Heart left ventricle (tissue), 16 donors: ENCODE measurements around the gene TBCD. TPM values are rescaled to one million over a fixed set of nuclear protein-coding genes. Genes with fewer than 3 reads are reported as not detected.
A peak's percentile ranks its signal among the peaks of the same experiment; 100 is the strongest.

ENCODE experiments used
- ATAC-seq, 4 donors: fragments of 200-7000 bp; cut with Tn5 transposase; one replicate each; pipeline ENCODE4 v1.9.1; 2020 to 2022; ENCODE audit warnings: moderate library complexity in 4 of 4, mild to moderate bottlenecking in 3 of 4, moderate number of reproducible peaks in 1 of 4
- DNase-seq, 5 donors: peaks; one replicate each; pipeline ENCODE4 v3.0.0-alpha.2; 2020
- H3K27ac ChIP-seq, 12 donors: fragments of 200-600 bp; sonication (generic) in 4 of 12; one replicate each; pipeline versions ENCODE4 v1.5.0 to v1.8.0; 2016 to 2022; ENCODE audit warnings: mild to moderate bottlenecking in 2 of 12
- H3K27me3 ChIP-seq, 9 donors: fragments of 200-600 bp; sonication (generic) in 2 of 9; one replicate each; pipeline versions ENCODE4 v1.5.1 to v1.8.0; 2016 to 2022; ENCODE audit warnings: mild to moderate bottlenecking in 3 of 9
- H3K36me3 ChIP-seq, 9 donors: fragments of 200-600 bp; sonication (generic) in 2 of 9; one replicate each; pipeline versions ENCODE4 v1.5.0 to v1.8.0; 2018 to 2022; ENCODE audit warnings: mild to moderate bottlenecking in 2 of 9
- H3K4me1 ChIP-seq, 12 donors: fragments of 200-600 bp; sonication (generic) in 4 of 12; one replicate each; pipeline versions ENCODE4 v1.5.0 to v1.8.0; 2016 to 2022; ENCODE audit warnings: mild to moderate bottlenecking in 3 of 12
- H3K4me3 ChIP-seq, 12 donors: fragments of 200-600 bp; sonication (generic) in 4 of 12; one replicate each; pipeline versions ENCODE4 v1.5.0 to v1.8.0; 2017 to 2022; ENCODE audit warnings: mild to moderate bottlenecking in 9 of 12, moderate library complexity in 4 of 12
- H3K9me3 ChIP-seq, 12 donors: fragments of 200-600 bp; sonication (generic) in 4 of 12; one replicate each; pipeline versions ENCODE4 v1.5.0 to v1.8.0; 2016 to 2022; ENCODE audit warnings: mild to moderate bottlenecking in 1 of 12
- POLR2A ChIP-seq, 2 donors: fragments of 450-650 bp; IDR thresholded peaks; one replicate each; pipeline ENCODE4 v1.6.1; 2017; ENCODE audit warnings: antibody characterized with exemption in 2 of 2, mild to moderate bottlenecking in 2 of 2, moderate library complexity in 2 of 2
- WGBS, 4 donors: extraction: QIAGEN DNeasy Blood & Tissue Kit in 2 of 4; methylation state at CpG; one replicate each; pipeline versions ENCODE4 v1.1.5 to v1.1.7; 2013 to 2018; 5-methylcytosine and 5-hydroxymethylcytosine counted together
- intact Hi-C, 10 donors: fragments of 100-400 bp; cut with DNase I; formaldehyde crosslinking; loops; one replicate each; pipeline versions ENCODE4 v1.11.1 to v1.14.2; 2022
- polyA plus RNA-seq, 2 donors: library from polyadenylated mRNA; stranded (reverse); fragments of 200-250 nt; gene quantifications; one replicate each; pipeline ENCODE4 v1.2.3, GENCODE V29; 2013
- total RNA-seq, 9 donors: library from RNA; depleted of rRNA in 2 of 9; stranded (reverse); fragments of >200 nt in 2 of 9; fragmentation: NEBNext Ultra II Directional in 3 of 9; extraction: Animal tissue kit (Norgen Biotek cat#: 25700) in 3 of 9; gene quantifications; one replicate each; pipeline versions ENCODE4 v1.1.0 to v1.2.4, GENCODE V29; 2016 to 2023
- TF ChIP-seq, protein P1 (sequence below), 12 donors: fragments of 200-600 bp; sonication (generic) in 4 of 12; IDR thresholded peaks; one replicate each; pipeline versions ENCODE4 v1.5.0 to v1.8.0; 2018 to 2022; ENCODE audit warnings: antibody characterized with exemption in 12 of 12, mild to moderate bottlenecking in 5 of 12
- donor health status: ischemic (EF 13 %, LVEDD 7.1; RV severe dilation, severe dysfunction).
- donor health status: healthy with polysubstance abuse.
- donor health status: DM: no; HTN: yes; CAD: no.
- donor health status: DM: no; HTN: no; CAD: no.
- donor health status: ischemic (EF 25% LVEDD 6.9; RV normal size, moderate dysfunction).
- donor health status: ischemic (EF 25% LVEDD 5.7; RV mildly dilated, moderate dysfunction).
- donor health status: healthy.
- donor health status: DM: yes; HTN: yes; CAD: no.
- donor health status: ischemic (EF 35%, LVEDD 5.7; RV mildly dilated, moderate dysfunction).
- donor health status: nonischemic (EF 11% LVEDD 7.7; RV severe dilation, severe dysfunction).
- donor health status: DM: yes; HTN: yes; CAD: no.
- donor health status: PGD.
- donor health status: ischemic (EF 29% LVEDD 5.4; RV normal size, mild dysfunction).
- donor health status: nonischemic (EF 23%, LVEDD 6.1; RV moderate dilation, normal function).

TBCD gene
- total and polyA plus RNA-seq, 11 donors: 36.9 to 98.4 (median 58.5) TPM

DNA sequence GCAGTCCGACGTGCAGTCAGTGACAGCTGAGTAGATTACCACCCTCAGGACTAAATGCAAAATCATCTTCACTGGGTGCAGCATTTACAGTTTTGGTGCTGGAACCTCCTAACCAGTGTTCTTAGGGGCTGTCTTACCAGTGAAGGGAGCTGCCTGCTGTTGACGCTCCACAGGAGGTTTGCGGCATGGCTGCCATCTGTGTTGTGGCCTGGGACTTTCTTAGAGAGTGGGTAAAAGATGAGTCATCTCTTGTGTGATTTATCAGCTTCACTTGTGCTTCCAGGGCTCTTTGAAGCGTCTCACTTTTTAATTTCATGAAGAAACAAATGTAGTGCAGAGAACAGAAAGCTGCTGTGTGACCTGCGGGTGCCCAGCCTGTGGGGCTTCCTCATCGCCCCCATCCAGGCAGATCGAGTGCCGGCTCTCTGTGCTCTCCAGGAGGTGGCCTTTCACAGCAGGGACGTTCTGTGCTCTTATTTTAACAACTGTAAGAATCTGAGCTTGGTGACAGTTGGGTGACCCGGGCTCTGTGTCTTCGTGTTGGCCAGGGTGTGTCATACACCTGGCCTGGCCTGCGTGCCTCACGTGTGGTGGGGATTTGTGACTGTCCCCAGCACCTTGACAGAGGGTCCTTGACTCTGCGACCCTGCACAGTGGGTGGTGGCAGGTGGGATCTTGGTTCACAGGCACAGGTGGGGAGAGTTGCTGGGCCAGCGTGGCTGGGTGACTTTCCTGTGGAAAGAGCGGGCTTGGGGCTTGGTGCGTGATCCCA is 112.3 kb downstream of the TBCD start:
- ATAC-seq: peak in 2 of 4 donors; percentile 10 to 15
- no peak for TF ChIP-seq POLR2A (IDR thresholded peaks at IDR 0.05)
- TF ChIP-seq, protein P1, sequence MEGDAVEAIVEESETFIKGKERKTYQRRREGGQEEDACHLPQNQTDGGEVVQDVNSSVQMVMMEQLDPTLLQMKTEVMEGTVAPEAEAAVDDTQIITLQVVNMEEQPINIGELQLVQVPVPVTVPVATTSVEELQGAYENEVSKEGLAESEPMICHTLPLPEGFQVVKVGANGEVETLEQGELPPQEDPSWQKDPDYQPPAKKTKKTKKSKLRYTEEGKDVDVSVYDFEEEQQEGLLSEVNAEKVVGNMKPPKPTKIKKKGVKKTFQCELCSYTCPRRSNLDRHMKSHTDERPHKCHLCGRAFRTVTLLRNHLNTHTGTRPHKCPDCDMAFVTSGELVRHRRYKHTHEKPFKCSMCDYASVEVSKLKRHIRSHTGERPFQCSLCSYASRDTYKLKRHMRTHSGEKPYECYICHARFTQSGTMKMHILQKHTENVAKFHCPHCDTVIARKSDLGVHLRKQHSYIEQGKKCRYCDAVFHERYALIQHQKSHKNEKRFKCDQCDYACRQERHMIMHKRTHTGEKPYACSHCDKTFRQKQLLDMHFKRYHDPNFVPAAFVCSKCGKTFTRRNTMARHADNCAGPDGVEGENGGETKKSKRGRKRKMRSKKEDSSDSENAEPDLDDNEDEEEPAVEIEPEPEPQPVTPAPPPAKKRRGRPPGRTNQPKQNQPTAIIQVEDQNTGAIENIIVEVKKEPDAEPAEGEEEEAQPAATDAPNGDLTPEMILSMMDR (IDR thresholded peaks at IDR 0.05): no peak
- no peaks in the 10 kb centered on the region for H3K9me3 ChIP-seq
- 69 to 85% (median 77%) methylated on average over 17 to 18 of the region's 18 CpGs for WGBS, 4 donors
- H3K27ac ChIP-seq: peak overlapping the region in 4 of 12 donors; percentile 12 to 78 (median 28)
- DNase-seq: peak in 1 of 5 donors; percentile 35
- H3K4me3 ChIP-seq: peak overlapping the region in 1 of 12 donors; percentile 15
- no peaks in the 10 kb centered on the region for H3K27me3 ChIP-seq
- no peaks in the 10 kb centered on the region for H3K36me3 ChIP-seq
- peaks cover 0 to 65% (median 34%) of the 10 kb centered on the region in 12 donors for H3K4me1 ChIP-seq
- intact Hi-C loops: no loop called here

- H3K9me3 ChIP-seq: no peaks in the 10 kb centered on the region
- peak overlapping the region in 1 of 12 donors; percentile 15 for H3K4me3 ChIP-seq
Measured at GRCh38 chr17:82864713-82865248, 112.9 kb downstream of the TBCD start.

DNA sequence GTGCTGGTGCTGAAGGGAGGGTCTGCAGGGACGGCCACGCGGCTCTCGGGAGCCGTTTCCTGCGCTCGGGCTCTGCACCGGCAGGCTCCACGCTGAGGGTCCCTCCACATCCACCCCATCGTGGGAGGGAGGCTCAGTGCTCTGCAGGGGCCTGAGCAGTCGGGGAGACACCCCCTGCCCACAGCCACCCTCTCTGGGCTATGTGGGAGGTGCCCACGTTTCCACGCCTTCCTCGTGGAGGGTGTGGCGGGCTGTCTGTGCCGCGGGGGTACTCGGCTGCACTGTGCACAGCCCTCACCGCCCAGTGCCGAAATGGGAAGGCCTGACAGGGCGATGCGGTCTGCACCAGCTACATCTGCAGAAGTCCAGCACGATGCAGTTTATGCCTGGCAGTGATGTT is 113.4 kb downstream of the TBCD start:
- H3K4me3 ChIP-seq: no peak overlapping the region
- H3K27ac ChIP-seq: peak overlapping the region in 3 of 12 donors; percentile 3 to 78 (median 49)
- H3K36me3 ChIP-seq: peaks cover 0 to 8% (median 3%) of the 10 kb centered on the region in 9 donors
- peak in 1 of 5 donors; percentile 28 for DNase-seq
- intact Hi-C loops: no loop called here
- no peak for ATAC-seq
- H3K27me3 ChIP-seq: no peaks in the 10 kb centered on the region
- no peaks in the 10 kb centered on the region for H3K9me3 ChIP-seq
- TF ChIP-seq, protein P1 (IDR thresholded peaks at IDR 0.05): no peak
- TF ChIP-seq POLR2A (IDR thresholded peaks at IDR 0.05): no peak
- 71 to 83% (median 74%) methylated on average over 13 to 23 of the region's 23 CpGs for WGBS, 4 donors
- H3K4me1 ChIP-seq: peaks cover 0 to 61% (median 30%) of the 10 kb centered on the region in 12 donors

More at GRCh38 chr17:82864713-82865248, 112.9 kb downstream of the TBCD start:
- TF ChIP-seq, protein P1 (IDR thresholded peaks at IDR 0.05): no peak
- no peak for TF ChIP-seq POLR2A (IDR thresholded peaks at IDR 0.05)
- ATAC-seq (peak in 1 of 4 donors; percentile 7), DNase-seq (peak in 2 of 5 donors; percentile 10 to 23)
- peaks cover 0 to 3% (median 0%) of the 10 kb centered on the region in 9 donors for H3K36me3 ChIP-seq
- H3K27ac ChIP-seq: peak overlapping the region in 4 of 12 donors; percentile 3 to 78 (median 28)
- no peaks in the 10 kb centered on the region for H3K27me3 ChIP-seq
- peaks cover 0 to 61% (median 30%) of the 10 kb centered on the region in 12 donors for H3K4me1 ChIP-seq
- WGBS, 4 donors: 57 to 89% (median 67%) methylated on average over 9 to 16 of the region's 16 CpGs
- intact Hi-C loops: no loop called here

- intact Hi-C loops: no loop called here
- peaks cover 0 to 61% (median 33%) of the 10 kb centered on the region in 12 donors for H3K4me1 ChIP-seq
- TF ChIP-seq POLR2A (IDR thresholded peaks at IDR 0.05): no peak
- TF ChIP-seq, protein P1 (IDR thresholded peaks at IDR 0.05): no peak
- H3K9me3 ChIP-seq: no peaks in the 10 kb centered on the region
- ATAC-seq (no peak), DNase-seq (peak in 1 of 5 donors; percentile 12)
- WGBS, 4 donors: 72 to 82% (median 78%) methylated on average over 9 of the region's 9 CpGs
- H3K36me3 ChIP-seq: peaks cover 0 to 14% (median 9%) of the 10 kb centered on the region in 9 donors
- H3K27me3 ChIP-seq: no peaks in the 10 kb centered on the region
- H3K4me3 ChIP-seq: no peak overlapping the region
- H3K27ac ChIP-seq: peak overlapping the region in 9 of 12 donors; percentile 7 to 78 (median 45)
Measured at GRCh38 chr17:82865774-82866395, 114.0 kb downstream of the TBCD start.
